GM23338 (cell line): ENCODE results near the gene CAMTA1. TPM values are rescaled to one million over a fixed set of nuclear protein-coding genes. Genes with fewer than 3 reads are reported as not detected.

ENCODE experiments used
- ATAC-seq: fragments of 200-7000 bp; cut with Tn5 transposase; 3 replicates; pipeline ENCODE4 v1.9.1; 2020
- DNase-seq: peaks from one replicate; pipeline ENCODE4 v3.0.0-alpha.2; 2015; ENCODE audit warnings: low spot score
- H2AFZ ChIP-seq: fragments of 200-600 bp; sonication (generic); 2 replicates; pipeline ENCODE4 v1.8.0; 2016; ENCODE audit warnings: antibody characterized with exemption, mild to moderate bottlenecking, moderate library complexity
- H3F3A ChIP-seq: fragments of 200-600 bp; sonication (generic); replicated peaks from 2 replicates; pipeline ENCODE4 v1.8.0; 2017; ENCODE audit warnings: antibody characterized with exemption, mixed run types, low read depth
- H3K27ac ChIP-seq: fragments of 200-600 bp; sonication (generic); 2 replicates; pipeline ENCODE4 v1.6.1; 2016; ENCODE audit warnings: low read depth
- H3K27me3 ChIP-seq: fragments of 200-600 bp; sonication (generic); 2 replicates; pipeline ENCODE4 v1.8.0; 2016; ENCODE audit warnings: mild to moderate bottlenecking, mixed run types, moderate library complexity; ENCODE audit not compliant: insufficient read depth
- H3K36me3 ChIP-seq: fragments of 200-600 bp; sonication (generic); 2 replicates; pipeline ENCODE4 v1.8.0; 2016; ENCODE audit warnings: mild to moderate bottlenecking; ENCODE audit not compliant: insufficient read depth
- H3K4me1 ChIP-seq: fragments of 200-600 bp; sonication (generic); 2 replicates; pipeline ENCODE4 v1.8.0; 2016; ENCODE audit warnings: mild to moderate bottlenecking, moderate library complexity; ENCODE audit not compliant: insufficient read depth
- H3K4me2 ChIP-seq: fragments of 200-600 bp; sonication (generic); 2 replicates; pipeline ENCODE4 v1.7.1; 2017; ENCODE audit warnings: mixed run types
- H3K4me3 ChIP-seq: fragments of 200-600 bp; sonication (generic); 2 replicates; pipeline ENCODE4 v1.6.1; 2016; ENCODE audit warnings: mixed run types
- H3K79me2 ChIP-seq: fragments of 200-600 bp; sonication (generic); replicated peaks from 2 replicates; pipeline ENCODE4 v1.8.0; 2017; ENCODE audit warnings: mild to moderate bottlenecking; ENCODE audit not compliant: insufficient read depth
- H3K9me2 ChIP-seq: fragments of 200-600 bp; sonication (generic); 2 replicates; pipeline ENCODE4 v1.8.0; 2017; ENCODE audit not compliant: insufficient read depth
- H4K20me1 ChIP-seq: fragments of 200-600 bp; sonication (generic); replicated peaks from 2 replicates; pipeline ENCODE4 v1.8.0; 2017; ENCODE audit warnings: mild to moderate bottlenecking; ENCODE audit not compliant: insufficient read depth
- H3K27ac Mint-ChIP-seq: 2 replicates; pipeline ENCODE4 v1.8.0; 2020; ENCODE audit warnings: inconsistent platforms, mild to moderate bottlenecking, moderate library complexity, mixed read lengths
- H3K27me3 Mint-ChIP-seq: 3 replicates; pipeline ENCODE4 v1.8.0; 2022; ENCODE audit warnings: low read depth, mild to moderate bottlenecking, moderate library complexity, mixed read lengths, inconsistent platforms; ENCODE audit not compliant: insufficient read depth, poor library complexity
- H3K36me3 Mint-ChIP-seq: 3 replicates; pipeline ENCODE4 v1.8.0; 2021; ENCODE audit warnings: low read depth, mild to moderate bottlenecking, inconsistent platforms, moderate library complexity, mixed read lengths
- H3K4me1 Mint-ChIP-seq: 3 replicates; pipeline ENCODE4 v1.8.0; 2020; ENCODE audit warnings: mild to moderate bottlenecking, inconsistent platforms, mixed read lengths
- H3K4me3 Mint-ChIP-seq: 3 replicates; pipeline ENCODE4 v1.8.0; 2021; ENCODE audit warnings: moderate library complexity, mild to moderate bottlenecking, inconsistent platforms, mixed read lengths
- H3K9me3 Mint-ChIP-seq: 3 replicates; pipeline ENCODE4 v1.8.0; 2020; ENCODE audit warnings: moderate library complexity, mild to moderate bottlenecking, inconsistent platforms, mixed read lengths
- CREB1 ChIP-seq: fragments of 250-450 bp; sonication (Bioruptor Pico); IDR thresholded peaks from 2 replicates; pipeline ENCODE4 v1.5.0; 2020; ENCODE audit warnings: low read depth, mild to moderate bottlenecking, moderate library complexity
- CTCF ChIP-seq, 2 experiments: fragments of 200-600 bp in 1 of 2; sonication (generic) in 1 of 2; conservative IDR thresholded peaks; 2 replicates each; pipeline versions ENCODE4 v1.5.1 to v1.6.1; 2016 to 2017; ENCODE audit warnings: antibody characterized with exemption in 2 of 2, low read depth in 2 of 2, mild to moderate bottlenecking in 2 of 2, moderate library complexity in 1 of 2
- ETS1 ChIP-seq: IDR thresholded peaks from 2 replicates; pipeline ENCODE4 v1.6.1; 2016; ENCODE audit warnings: antibody characterized with exemption
- EZH2 ChIP-seq: fragments of 200-600 bp; sonication (generic); IDR thresholded peaks from one replicate; pipeline ENCODE4 v1.8.0; 2017; ENCODE audit warnings: antibody characterized with exemption, mild to moderate bottlenecking, low read depth; ENCODE audit not compliant: unreplicated experiment
- EZH2phosphoT487 ChIP-seq: fragments of 200-600 bp; sonication (generic); IDR thresholded peaks from one replicate; pipeline ENCODE4 v1.8.1; 2018; ENCODE audit warnings: antibody characterized with exemption; ENCODE audit not compliant: unreplicated experiment
- JUNB ChIP-seq: IDR thresholded peaks from one replicate; pipeline ENCODE4 v1.6.1; 2016; ENCODE audit warnings: antibody characterized with exemption; ENCODE audit not compliant: unreplicated experiment
- NANOG ChIP-seq: IDR thresholded peaks from 2 replicates; pipeline ENCODE4 v1.6.1; 2016; ENCODE audit warnings: antibody characterized with exemption, borderline replicate concordance
- POLR2AphosphoS5 ChIP-seq: IDR thresholded peaks from 2 replicates; pipeline ENCODE4 v1.6.1; 2016; ENCODE audit warnings: antibody characterized with exemption, low read depth
- REST ChIP-seq: IDR thresholded peaks from one replicate; pipeline ENCODE4 v1.6.1; 2018; ENCODE audit warnings: antibody characterized with exemption; ENCODE audit not compliant: unreplicated experiment
- STAT1 ChIP-seq: IDR thresholded peaks from one replicate; pipeline ENCODE4 v1.6.1; 2016; ENCODE audit warnings: antibody characterized with exemption; ENCODE audit not compliant: unreplicated experiment
- ZNF114 ChIP-seq: fragments of 250-450 bp; sonication (Bioruptor Pico); IDR thresholded peaks from 2 replicates; pipeline ENCODE4 v1.5.0; 2020; ENCODE audit warnings: mild to moderate bottlenecking, moderate library complexity
- polyA plus RNA-seq: library from polyadenylated mRNA; unstranded; fragments of >200 nt; fragmentation: Nextera tagmentation; extraction: Ambion mirVana; gene quantifications from 2 replicates; pipeline ENCODE4 v1.2.1, GENCODE V29; 2016
- total RNA-seq: library from RNA; depleted of rRNA; stranded (reverse); fragments of >200 nt; shearing (Covaris generic); gene quantifications from 2 replicates; pipeline ENCODE4 v1.2.3, GENCODE V29; 2014

The CAMTA1 gene
- total and polyA plus RNA-seq, 2 experiments from 2014 or later = 115 to 519 TPM

DNA sequence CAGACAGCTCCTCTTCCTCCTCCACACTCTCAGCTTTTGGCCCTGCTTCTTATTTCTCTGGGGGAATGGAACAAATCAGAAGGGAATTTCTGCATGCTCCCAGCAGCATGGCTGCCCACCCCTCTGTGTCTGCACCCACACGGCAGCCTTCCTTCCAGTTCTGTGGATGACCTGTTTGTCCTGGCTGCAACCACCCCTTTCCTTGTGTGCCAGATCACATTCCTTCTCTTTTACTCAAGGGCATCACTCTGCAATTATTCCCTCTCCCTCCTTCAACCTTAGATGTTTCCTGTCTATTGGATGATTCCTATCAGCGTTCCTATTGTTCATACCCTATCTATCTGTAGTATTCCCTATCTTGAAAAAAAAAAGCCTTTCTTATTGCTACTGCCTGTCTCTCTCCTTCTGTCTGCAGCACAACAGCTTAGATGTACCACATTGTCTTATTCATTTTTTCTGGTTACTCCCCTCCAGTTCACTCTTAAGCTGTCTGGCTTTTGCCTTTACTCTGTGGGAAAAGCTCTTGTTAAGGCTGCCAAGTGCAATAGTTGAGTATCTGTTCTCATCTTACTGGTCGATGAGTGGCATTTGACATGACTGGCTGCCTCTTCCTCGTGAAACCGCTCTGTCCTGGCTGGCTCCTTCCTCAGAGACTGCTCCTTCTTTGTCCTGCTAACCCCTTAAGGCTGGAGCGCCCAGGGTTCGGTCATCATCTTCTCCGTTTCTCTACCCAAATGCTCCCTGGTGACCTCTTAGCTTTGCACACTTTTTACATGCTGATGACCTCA is 351.1 kb downstream of the CAMTA1 start (continued):
- TF ChIP-seq STAT1 (no peak), ZNF114 (CRISPR knock-in tag) (no peak), NANOG (no peak), JUNB (no peak), POLR2AphosphoS5 (no peak), CREB1 (CRISPR knock-in tag) (no peak), EZH2phosphoT487 (no peak)

- H3K36me3 ChIP-seq = no peaks in the 10 kb centered on the region
- H3K4me1 Mint-ChIP-seq = peaks cover 22% of the 10 kb centered on the region
- H3K27ac Mint-ChIP-seq = no peak overlapping the region
- no peaks in the 10 kb centered on the region for H3K79me2 ChIP-seq
- H3K4me3 ChIP-seq = no peak overlapping the region
- H3K9me2 ChIP-seq = no peaks in the 10 kb centered on the region
- H3K27me3 ChIP-seq = no peaks in the 10 kb centered on the region
- no peak overlapping the region for H3K4me2 ChIP-seq
- DNase-seq (peak; percentile 27), ATAC-seq (peak; percentile 40; the same call in 2 of the 3 replicates)
- no peak overlapping the region for H3K4me3 Mint-ChIP-seq
- no peak overlapping the region for H3K27ac ChIP-seq
- H3K36me3 Mint-ChIP-seq = no peaks in the 10 kb centered on the region
- TF ChIP-seq CREB1 (CRISPR knock-in tag) = no peak
- H4K20me1 ChIP-seq = peaks cover 3% of the 10 kb centered on the region; the same call in 1 of the 2 replicates
- peaks cover 5% of the 10 kb centered on the region for H3K27me3 Mint-ChIP-seq
- no peaks in the 10 kb centered on the region for H3K9me3 Mint-ChIP-seq
- H3K4me1 ChIP-seq = no peaks in the 10 kb centered on the region
- H3F3A ChIP-seq = no peaks in the 10 kb centered on the region
- no peak overlapping the region for H2AFZ ChIP-seq
These were observed 355.0 kb downstream of the CAMTA1 start for GRCh38 chr1:7140251-7140650.

- Histone ChIP-seq H3K4me3 (no peak overlapping the region), H4K20me1 (no peaks in the 10 kb centered on the region), H3K27me3 (no peaks in the 10 kb centered on the region), H3K9me2 (no peaks in the 10 kb centered on the region), H3K79me2 (no peaks in the 10 kb centered on the region), H2AFZ (no peak overlapping the region), H3K27ac (no peak overlapping the region), H3K4me2 (no peak overlapping the region), H3K36me3 (no peaks in the 10 kb centered on the region), H3K4me1 (peaks cover 12% of the 10 kb centered on the region), H3F3A (no peaks in the 10 kb centered on the region)
- no peaks in the 10 kb centered on the region for H3K36me3 Mint-ChIP-seq
- H3K9me3 Mint-ChIP-seq = no peaks in the 10 kb centered on the region
- ATAC-seq (no peak), DNase-seq (no peak)
- H3K4me1 Mint-ChIP-seq = peaks cover 22% of the 10 kb centered on the region
- TF ChIP-seq CTCF (conservative IDR thresholded peaks at IDR 0.05; ENCODE audit: low read depth in 2 of 2) = no peak
- no peak for TF ChIP-seq REST
- no peak for TF ChIP-seq ETS1
- TF ChIP-seq POLR2AphosphoS5 = no peak
- no peak for TF ChIP-seq ZNF114 (CRISPR knock-in tag)
- TF ChIP-seq STAT1 = no peak
- no peak for TF ChIP-seq CREB1 (CRISPR knock-in tag)
- no peak for TF ChIP-seq NANOG
- no peak for TF ChIP-seq EZH2
- TF ChIP-seq JUNB = no peak
- no peak overlapping the region for H3K27ac Mint-ChIP-seq
- no peak overlapping the region for H3K4me3 Mint-ChIP-seq
- H3K27me3 Mint-ChIP-seq = peaks cover 2% of the 10 kb centered on the region
These were observed 360.7 kb downstream of the CAMTA1 start for GRCh38 chr1:7145947-7146346.
